Measurements from ENCODE around the gene MCOLN3.
"Not testable (repeated sequence)": the region's sequence is repeated elsewhere in the genome, so short reads cannot be mapped to it uniquely, and the experiment has no call there.

The MCOLN3 gene

GRCh38 chr1:85049735-85050166 is 1.5 kb upstream of the MCOLN3 start:
- in situ Hi-C loops (cut with HindIII; ENCODE audit: low sequenced_read_pairs), result no loop called here

- in situ Hi-C loops (cut with HindIII; ENCODE audit: low sequenced_read_pairs), result no loop called here
Observed at GRCh38 chr1:85047472-85048295, 616 bp downstream of the MCOLN3 start.

DNA sequence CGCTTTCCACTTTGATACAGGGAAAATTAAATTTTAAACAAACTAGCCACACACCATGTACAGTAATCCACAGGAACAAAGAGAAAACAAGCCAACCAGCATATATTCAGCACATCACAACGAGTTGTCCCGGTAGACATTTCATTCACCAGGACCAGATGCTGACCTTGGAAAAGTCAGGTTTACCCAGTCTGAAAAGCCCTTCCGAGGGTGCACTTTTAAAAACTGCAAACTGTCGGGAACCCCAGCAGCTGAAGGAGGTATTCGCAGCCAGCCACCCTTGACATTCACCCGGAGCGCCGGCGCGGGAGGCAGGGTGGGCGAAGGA is 1.2 kb downstream of the MCOLN3 start:
- in situ Hi-C loops (cut with HindIII; ENCODE audit: low sequenced_read_pairs), result no loop called here

- in situ Hi-C loops (cut with HindIII; ENCODE audit: low sequenced_read_pairs), result no loop called here
Observed at GRCh38 chr1:85042413-85042812, 5.9 kb downstream of the MCOLN3 start.

GRCh38 chr1:85041793-85042192 is 6.5 kb downstream of the MCOLN3 start:
- in situ Hi-C loops (cut with HindIII; ENCODE audit: low sequenced_read_pairs), result no loop called here

GRCh38 chr1:85033221-85033620 is 15.1 kb downstream of the MCOLN3 start:
- in situ Hi-C loops (cut with HindIII; ENCODE audit: low sequenced_read_pairs), result no loop called here

DNA sequence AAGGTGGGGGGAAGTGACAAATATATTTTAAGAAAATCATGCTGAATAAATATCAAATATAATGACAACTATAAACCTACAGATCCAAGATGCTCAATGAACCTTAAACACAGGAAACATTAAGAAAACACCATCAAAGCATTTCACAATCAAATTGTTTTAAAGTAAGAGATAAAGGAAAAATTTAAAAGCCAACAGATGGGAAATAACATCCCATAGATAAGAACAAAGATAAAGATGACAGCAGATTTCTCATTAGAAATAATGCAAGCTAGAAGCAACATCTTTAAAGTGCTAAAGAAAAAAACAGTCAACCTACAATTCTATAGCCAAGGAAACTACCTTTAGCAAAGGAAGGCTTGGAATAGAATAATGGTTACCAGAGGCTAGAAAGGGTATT is 17.8 kb downstream of the MCOLN3 start:
- in situ Hi-C loops (cut with HindIII; ENCODE audit: low sequenced_read_pairs), result no loop called here

GRCh38 chr1:85028151-85028550 is 20.1 kb downstream of the MCOLN3 start:
- in situ Hi-C loops (cut with HindIII; ENCODE audit: low sequenced_read_pairs), result no loop called here

DNA sequence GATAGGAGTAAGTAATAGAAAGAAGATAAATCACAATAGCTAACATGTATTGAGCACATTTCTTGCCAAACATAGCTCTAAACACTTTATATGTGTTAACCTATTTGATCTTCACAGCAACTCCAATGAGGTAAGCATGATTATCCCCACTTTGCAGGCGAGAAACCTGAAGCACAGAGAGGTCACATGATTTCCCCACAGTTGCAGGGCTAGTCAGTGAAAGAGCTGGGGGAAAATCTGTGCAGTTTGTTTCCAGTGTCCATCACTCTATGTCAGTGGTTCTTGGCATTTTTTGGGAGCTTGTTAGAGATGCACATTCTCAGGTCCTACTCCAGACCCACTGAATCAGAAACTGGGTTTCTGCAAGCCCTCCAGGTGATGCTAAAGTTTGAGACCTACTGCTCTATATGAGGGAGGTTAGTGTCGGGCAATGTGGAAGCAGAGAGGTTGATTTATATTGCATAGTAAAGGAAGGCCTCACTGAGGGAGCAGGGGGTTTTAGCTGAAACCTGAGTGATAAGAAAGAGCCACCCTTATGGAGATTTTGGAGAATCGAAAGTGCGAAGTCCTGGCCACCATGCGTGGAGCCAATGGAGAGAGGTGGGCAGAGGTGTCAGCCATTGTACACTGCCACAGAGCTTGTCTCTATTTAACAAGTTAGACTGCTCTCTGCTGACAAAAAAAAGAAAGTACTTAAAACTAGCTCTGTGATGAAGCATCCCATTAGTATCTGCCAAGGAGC is 20.9 kb downstream of the MCOLN3 start:
- in situ Hi-C loops (cut with HindIII; ENCODE audit: low sequenced_read_pairs), result no loop called here

DNA sequence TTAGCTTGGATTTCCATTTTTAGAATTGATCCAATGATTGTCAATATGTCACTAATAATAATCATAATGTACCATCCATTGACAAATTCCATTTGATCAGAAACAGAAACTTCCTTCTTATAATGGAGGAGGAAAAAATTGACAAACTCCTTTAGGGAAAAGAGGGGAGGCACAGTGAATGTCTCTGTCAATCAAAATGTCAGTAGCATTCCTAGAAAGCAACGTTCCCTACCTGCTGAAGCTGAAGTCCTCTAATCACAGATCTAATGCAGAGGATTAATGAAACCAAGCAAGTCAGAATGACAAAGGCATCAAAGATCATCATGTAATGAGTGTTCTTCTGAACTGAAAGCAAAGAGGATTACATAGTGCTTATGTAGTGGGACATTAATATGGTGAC is 22.4 kb downstream of the MCOLN3 start:
- in situ Hi-C loops (cut with HindIII; ENCODE audit: low sequenced_read_pairs), result no loop called here

DNA sequence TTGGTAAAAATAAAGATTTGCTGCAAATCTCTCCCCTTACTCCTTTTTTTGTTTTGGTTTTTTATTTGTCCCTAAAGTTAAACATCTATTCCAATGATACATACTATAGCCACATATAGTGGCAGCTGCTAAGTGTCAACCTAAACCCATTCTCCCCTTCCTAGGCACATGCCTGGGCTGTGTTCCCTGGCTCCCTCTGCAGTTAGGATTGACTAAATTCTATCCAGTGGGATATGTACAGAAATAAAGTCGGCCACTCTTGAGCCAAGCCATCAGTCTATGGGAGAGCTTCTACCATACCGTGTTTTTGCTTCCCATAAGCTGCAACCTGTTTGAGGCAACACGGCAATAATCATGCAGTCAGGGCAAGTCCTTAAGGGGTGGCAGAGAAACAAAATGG is 23.6 kb downstream of the MCOLN3 start:
- in situ Hi-C loops (cut with HindIII; ENCODE audit: low sequenced_read_pairs), result no loop called here

DNA sequence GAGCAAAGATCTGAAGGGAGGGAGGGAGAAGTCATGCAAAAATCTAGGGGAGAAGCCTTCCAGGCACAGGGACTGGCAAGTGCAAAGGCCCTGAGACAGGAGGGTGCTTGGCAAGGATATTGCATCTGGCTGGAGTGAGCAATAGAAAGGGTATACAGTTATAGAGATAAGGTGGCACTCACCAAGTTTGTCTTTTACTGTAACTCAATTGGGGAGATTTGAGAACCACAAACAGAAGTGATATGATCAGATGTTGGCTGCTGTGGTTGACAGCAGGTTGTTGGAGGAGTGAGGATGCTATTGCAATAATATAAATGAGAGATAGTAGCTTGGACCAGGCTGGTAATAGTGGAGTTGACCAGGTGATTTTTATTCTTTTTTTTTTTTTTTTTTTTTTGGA is 25.6 kb downstream of the MCOLN3 start:
- in situ Hi-C loops (cut with HindIII; ENCODE audit: low sequenced_read_pairs), result no loop called here

DNA sequence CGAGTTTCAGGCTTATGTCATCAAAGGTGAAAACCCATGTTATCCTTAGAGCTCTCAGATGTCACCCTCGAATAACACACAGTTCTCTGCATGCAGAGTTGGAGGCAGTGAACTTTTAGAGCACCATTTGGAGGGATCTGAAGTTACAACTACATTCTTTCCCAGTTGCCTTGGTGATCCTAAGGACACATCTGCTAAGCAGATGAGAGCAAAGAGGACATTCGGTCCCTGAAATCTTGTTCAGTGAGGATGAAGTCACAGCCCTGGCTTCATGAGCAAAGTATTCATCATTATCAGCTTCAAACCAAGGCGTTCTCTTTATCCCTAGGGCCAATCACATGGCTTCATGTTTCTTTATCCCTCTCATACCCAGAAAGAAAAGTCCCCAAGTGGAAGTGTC is 28.3 kb downstream of the MCOLN3 start:
- in situ Hi-C loops (cut with HindIII; ENCODE audit: low sequenced_read_pairs), result no loop called here

GRCh38 chr1:85015826-85016225 is 32.5 kb downstream of the MCOLN3 start:
- in situ Hi-C loops (cut with HindIII; ENCODE audit: low sequenced_read_pairs), result no loop called here

DNA sequence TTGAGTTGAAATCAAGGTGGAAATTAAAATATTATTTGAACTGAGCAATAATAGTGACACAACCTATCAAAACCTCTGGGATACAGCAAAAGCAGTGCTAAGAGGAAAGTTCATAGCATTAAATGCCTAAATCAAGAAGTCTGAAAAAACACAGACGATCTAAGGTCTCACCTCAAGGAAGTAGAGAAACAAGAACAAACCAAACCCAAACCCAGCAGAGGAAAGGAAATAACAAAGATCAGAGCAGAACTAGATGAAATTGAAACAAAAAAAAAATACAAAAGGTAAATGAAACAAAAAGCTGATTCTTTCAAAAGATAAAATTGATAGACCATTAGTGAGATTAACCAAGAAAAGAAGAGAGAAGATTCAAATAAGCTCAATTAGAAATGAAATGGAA is 42.7 kb downstream of the MCOLN3 start:
- in situ Hi-C loops (cut with HindIII; ENCODE audit: low sequenced_read_pairs), result not testable (repeated sequence)

DNA sequence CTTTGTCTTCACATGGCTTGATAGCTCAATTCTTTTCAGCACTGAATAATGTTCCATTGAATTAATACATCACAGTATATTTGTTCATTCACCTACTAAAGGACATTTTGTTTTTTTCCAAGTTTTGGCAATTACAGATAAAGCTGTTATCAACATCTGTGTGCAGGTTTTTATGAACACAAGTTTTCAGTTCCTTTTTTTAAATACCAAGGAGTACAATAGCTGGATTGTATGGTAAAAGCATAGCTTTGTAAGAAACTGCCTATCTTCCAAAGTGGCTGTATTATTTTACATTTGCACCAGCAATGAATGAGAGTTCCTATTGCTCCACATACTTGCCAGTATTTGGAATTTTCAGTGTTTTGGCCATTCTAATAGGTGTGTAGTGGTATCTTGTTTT is 46.6 kb downstream of the MCOLN3 start:
- in situ Hi-C loops (cut with HindIII; ENCODE audit: low sequenced_read_pairs), result no loop called here

DNA sequence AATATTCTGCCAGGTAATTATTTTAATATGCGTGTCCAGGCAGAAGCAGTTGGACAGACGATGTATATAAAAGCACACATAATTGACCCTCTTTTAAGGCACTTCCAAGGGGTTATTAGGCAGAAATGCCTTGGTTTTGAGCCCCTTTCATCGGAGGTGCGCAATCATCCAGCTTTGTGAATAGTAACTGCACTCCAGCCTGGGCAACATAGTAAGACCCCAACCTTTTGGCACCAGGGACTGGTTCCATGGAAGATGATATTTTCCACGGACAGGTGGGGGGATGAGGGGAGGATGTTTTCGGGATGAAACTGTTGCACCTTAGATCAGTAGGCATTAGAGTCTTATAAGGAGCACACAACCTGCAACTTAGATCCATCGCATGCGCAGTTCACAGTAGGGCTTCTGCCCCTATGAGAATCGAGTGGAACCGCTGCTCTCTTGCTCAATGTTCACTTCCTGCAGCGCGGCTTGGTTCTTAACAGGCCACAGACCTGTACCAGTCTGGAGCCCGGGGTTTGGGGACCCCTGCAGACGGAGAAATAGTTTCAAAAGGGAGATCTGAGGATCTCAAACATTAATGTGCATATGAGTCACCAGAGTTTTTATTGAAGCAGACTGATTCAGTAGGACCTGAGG is 49.5 kb downstream of the MCOLN3 start:
- in situ Hi-C loops (cut with HindIII; ENCODE audit: low sequenced_read_pairs), result no loop called here

GRCh38 chr1:84997667-84998600 is 50.4 kb downstream of the MCOLN3 start:
- in situ Hi-C loops (cut with HindIII; ENCODE audit: low sequenced_read_pairs), result no loop called here

DNA sequence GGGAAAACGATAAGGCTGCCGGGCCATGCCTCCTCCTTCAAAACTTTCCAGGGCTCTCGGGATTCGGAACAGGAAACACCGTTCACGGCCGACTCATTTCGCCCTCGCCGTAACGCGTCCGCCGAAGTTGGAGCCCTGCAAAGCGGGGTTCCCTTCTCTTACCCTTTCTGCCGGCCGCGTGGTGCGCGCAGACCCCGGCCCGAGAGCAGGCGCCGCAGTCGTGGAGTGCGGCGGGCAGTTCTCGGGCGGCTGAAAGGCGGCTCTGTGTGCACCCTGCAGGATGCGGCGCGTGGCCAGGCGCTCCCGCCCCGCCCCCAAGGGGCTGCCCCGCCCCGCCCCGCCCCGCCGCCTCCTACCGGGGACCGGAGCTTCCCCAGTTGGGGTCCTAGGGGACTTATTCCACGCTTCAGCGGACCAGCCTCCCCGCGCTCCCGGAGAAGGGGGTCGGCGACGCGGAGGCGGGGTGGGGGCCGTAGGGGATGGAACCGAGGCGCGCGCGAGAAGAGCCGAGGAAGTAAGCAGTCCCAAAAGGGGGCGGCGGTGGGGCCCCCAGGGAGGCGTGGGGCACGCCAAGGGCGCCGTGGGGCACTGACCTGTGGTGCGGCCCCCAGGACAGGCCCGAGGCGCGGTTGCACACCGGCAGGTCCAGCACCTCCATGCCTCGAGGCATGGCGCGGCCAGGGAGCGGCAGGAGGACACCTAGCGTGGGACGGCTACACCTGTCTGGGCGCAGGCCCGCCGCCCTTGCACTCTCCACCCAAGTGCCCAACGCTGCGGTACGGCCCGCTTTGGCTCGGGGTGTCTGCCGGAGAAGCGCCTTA is 51.2 kb downstream of the MCOLN3 start, which contains the start of gene MCOLN2:
TSS of gene MCOLN2 (minus strand) at position 268 of the 821 bp plus-strand sequence. CDS start at position 27, 241 bp downstream.
- in situ Hi-C loops (cut with HindIII; ENCODE audit: low sequenced_read_pairs), result no loop called here
